Neural cell (in vitro differentiated cells): ENCODE data around the gene TMEM30B. TPM values are rescaled to one million over a fixed set of nuclear protein-coding genes. Genes with fewer than 3 reads are reported as not detected.
"Not testable (repeated sequence)": the region's sequence is repeated elsewhere in the genome, so short reads cannot be mapped to it uniquely, and the experiment has no call there.

Experiments
- H2AFZ ChIP-seq: fragments of 200-600, 300-800 bp; sonication (generic), shearing (Covaris generic); 2 replicates; pipeline ENCODE4 v1.6.0; 2014; ENCODE audit warnings: low read depth, mild to moderate bottlenecking, antibody characterized with exemption, low read length, moderate library complexity
- H3F3A ChIP-seq: fragments of 200-600 bp; shearing (Covaris generic); 2 replicates; pipeline ENCODE4 v1.6.1; 2016; ENCODE audit warnings: mild to moderate bottlenecking, moderate library complexity, mixed read lengths, antibody characterized with exemption, low read length; ENCODE audit not compliant: insufficient read depth, poor library complexity, severe bottlenecking
- H3K27ac ChIP-seq: fragments of 200-600, 300-800 bp; sonication (generic), shearing (Covaris generic); 2 replicates; pipeline ENCODE4 v1.5.1; 2014; ENCODE audit warnings: mild to moderate bottlenecking, low read length, moderate library complexity
- H3K27me3 ChIP-seq: fragments of 300-800, 200-600 bp; sonication (generic), shearing (Covaris generic); 2 replicates; pipeline ENCODE4 v1.6.0; 2014; ENCODE audit warnings: mild to moderate bottlenecking, low read depth, low read length, moderate library complexity; ENCODE audit not compliant: insufficient read depth
- H3K36me3 ChIP-seq: fragments of 300-800, 200-600 bp; sonication (generic), shearing (Covaris generic); 2 replicates; pipeline ENCODE4 v1.5.1; 2014; ENCODE audit warnings: mild to moderate bottlenecking, antibody characterized with exemption, low read length, moderate library complexity; ENCODE audit not compliant: insufficient read depth
- H3K4me2 ChIP-seq: fragments of 300-800, 200-600 bp; sonication (generic), shearing (Covaris generic); 2 replicates; pipeline ENCODE4 v1.6.0; 2014; ENCODE audit warnings: mild to moderate bottlenecking, low read length
- H3K4me3 ChIP-seq: fragments of 300-800, 200-600 bp; sonication (generic), shearing (Covaris generic); 2 replicates; pipeline ENCODE4 v1.5.1; 2014; ENCODE audit warnings: mild to moderate bottlenecking, low read length, moderate library complexity
- H3K79me2 ChIP-seq: fragments of 200-600 bp; shearing (Covaris generic); replicated peaks from 2 replicates; pipeline ENCODE4 v1.6.0; 2014; ENCODE audit warnings: mild to moderate bottlenecking, low read length, moderate library complexity; ENCODE audit not compliant: insufficient read depth
- H3K9ac ChIP-seq: fragments of 300-800, 200-600 bp; sonication (generic), shearing (Covaris generic); 2 replicates; pipeline ENCODE4 v1.6.1; 2016; ENCODE audit warnings: mild to moderate bottlenecking, low read length, mixed read lengths
- H3K9me2 ChIP-seq: fragments of 200-600 bp; shearing (Covaris generic); 2 replicates; pipeline ENCODE4 v1.6.1; 2016; ENCODE audit warnings: mild to moderate bottlenecking, low read length, mixed read lengths; ENCODE audit not compliant: insufficient read depth
- H3K9me3 ChIP-seq: fragments of 200-600, 300-800 bp; sonication (generic), shearing (Covaris generic); 2 replicates; pipeline ENCODE4 v1.6.1; 2016; ENCODE audit warnings: mild to moderate bottlenecking, mixed run types, low read length, moderate library complexity, mixed read lengths
- H4K20me1 ChIP-seq: fragments of 200-600 bp; shearing (Covaris generic); 2 replicates; pipeline ENCODE4 v1.6.1; 2016; ENCODE audit warnings: mild to moderate bottlenecking, mixed run types; ENCODE audit not compliant: insufficient read depth
- EP300 ChIP-seq: fragments of 450-650 bp; conservative IDR thresholded peaks from 2 replicates; pipeline ENCODE4 v1.6.1; 2014; ENCODE audit warnings: antibody characterized with exemption, mild to moderate bottlenecking, moderate library complexity; ENCODE audit not compliant: poor library complexity, severe bottlenecking
- EZH2 ChIP-seq: fragments of 200-600, 300-800 bp; shearing (Covaris generic), sonication (generic); IDR thresholded peaks from 2 replicates; pipeline ENCODE4 v1.6.1; 2014; ENCODE audit warnings: antibody characterized with exemption, low read length, borderline replicate concordance, mild to moderate bottlenecking; ENCODE audit not compliant: insufficient read depth, poor library complexity, severe bottlenecking
- MXI1 ChIP-seq: fragments of 450-650 bp; conservative IDR thresholded peaks from 2 replicates; pipeline ENCODE4 v1.6.1; 2014; ENCODE audit warnings: antibody characterized with exemption, mild to moderate bottlenecking; ENCODE audit not compliant: poor library complexity, severe bottlenecking
- POLR2AphosphoS5 ChIP-seq: IDR thresholded peaks from 2 replicates; pipeline ENCODE4 v1.6.1; 2012
- RAD21 ChIP-seq: fragments of 450-650 bp; conservative IDR thresholded peaks from 2 replicates; pipeline ENCODE4 v1.6.1; 2014; ENCODE audit warnings: antibody characterized with exemption, mild to moderate bottlenecking, moderate library complexity
- SMC3 ChIP-seq: fragments of 450-650 bp; conservative IDR thresholded peaks from 2 replicates; pipeline ENCODE4 v1.6.1; 2014; ENCODE audit warnings: antibody characterized with exemption, mild to moderate bottlenecking, moderate library complexity; ENCODE audit not compliant: poor library complexity
- TAF1 ChIP-seq: IDR thresholded peaks from 2 replicates; pipeline ENCODE4 v1.6.1; 2012; ENCODE audit warnings: low read depth
- polyA plus RNA-seq: library from polyadenylated mRNA; depleted of rRNA; stranded (reverse); fragments of >200 nt; gene quantifications from 2 replicates; pipeline ENCODE4 v1.2.3, GENCODE V29; 2014
- TF ChIP-seq, protein P1 (sequence below): IDR thresholded peaks from 2 replicates; pipeline ENCODE4 v1.6.1; 2012; ENCODE audit warnings: borderline replicate concordance
- TF ChIP-seq, protein P2 (sequence below): fragments of 450-650 bp; IDR thresholded peaks from 2 replicates; pipeline ENCODE4 v1.5.1; 2014; ENCODE audit warnings: antibody characterized with exemption, mild to moderate bottlenecking, moderate library complexity; ENCODE audit not compliant: poor library complexity, severe bottlenecking

The TMEM30B gene
- polyA plus RNA-seq, 1 donor from 2014 or later, result 0.28 TPM

DNA sequence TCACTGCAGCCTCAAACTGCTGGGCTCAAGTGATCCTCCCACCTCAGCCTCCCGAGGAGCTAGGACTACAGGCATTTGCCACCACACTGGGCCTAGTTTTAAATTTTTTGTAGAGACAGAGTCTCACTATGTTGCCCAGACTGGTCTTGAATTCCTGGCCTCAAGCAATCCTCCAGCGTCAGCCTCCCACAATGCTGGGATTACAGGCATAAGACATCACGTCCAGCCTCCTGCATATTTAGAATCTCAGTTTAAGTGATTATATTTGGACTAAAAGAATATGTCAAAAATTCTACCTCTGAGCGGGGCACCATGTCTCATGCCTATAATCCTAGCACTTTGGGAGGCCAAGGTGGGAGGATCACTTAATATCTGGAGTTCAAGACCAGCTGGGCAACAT is 27.6 kb upstream of the TMEM30B start:
- H3K9me2 ChIP-seq, H3K4me2 ChIP-seq, H3K36me3 ChIP-seq, H2AFZ ChIP-seq, H3K4me3 ChIP-seq, H3K79me2 ChIP-seq, H3K27ac ChIP-seq, H3K9me3 ChIP-seq, H3K27me3 ChIP-seq, H4K20me1 ChIP-seq, H3F3A ChIP-seq, H3K9ac ChIP-seq: not testable (repeated sequence)

DNA sequence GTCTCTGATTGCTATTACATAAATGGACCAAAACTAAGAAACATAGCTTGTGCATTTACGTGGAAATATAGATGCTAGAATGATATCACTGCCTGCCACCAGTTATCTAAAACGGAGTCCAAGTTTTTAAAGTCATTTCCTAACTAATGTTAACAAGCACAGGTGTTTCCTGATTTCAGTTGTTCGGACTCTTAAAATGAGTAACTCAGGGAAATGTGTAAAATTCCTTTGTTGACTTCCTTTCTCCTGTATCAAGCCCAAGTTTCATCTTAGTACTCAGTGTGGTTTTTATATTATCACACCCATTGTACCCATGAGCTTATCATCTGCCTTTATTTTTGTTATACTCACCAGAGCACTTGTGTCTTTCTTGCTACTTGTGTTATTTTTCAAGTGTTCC is 27.1 kb upstream of the TMEM30B start:
- Histone ChIP-seq H3K36me3 (no peaks in the 10 kb centered on the region), H2AFZ (no peak overlapping the region), H3K9ac (no peak overlapping the region), H3K27me3 (no peaks in the 10 kb centered on the region), H3K79me2 (no peaks in the 10 kb centered on the region), H3K4me2 (no peak overlapping the region), H3K9me2 (no peaks in the 10 kb centered on the region), H3K27ac (no peak overlapping the region), H3F3A (no peaks in the 10 kb centered on the region), H3K9me3 (peaks cover 5% of the 10 kb centered on the region), H3K4me3 (no peak overlapping the region), H4K20me1 (no peaks in the 10 kb centered on the region)
- TF ChIP-seq POLR2AphosphoS5, result no peak
- TF ChIP-seq SMC3, result no peak
- no peak for TF ChIP-seq RAD21
- TF ChIP-seq EZH2, result no peak
- TF ChIP-seq, protein P1, sequence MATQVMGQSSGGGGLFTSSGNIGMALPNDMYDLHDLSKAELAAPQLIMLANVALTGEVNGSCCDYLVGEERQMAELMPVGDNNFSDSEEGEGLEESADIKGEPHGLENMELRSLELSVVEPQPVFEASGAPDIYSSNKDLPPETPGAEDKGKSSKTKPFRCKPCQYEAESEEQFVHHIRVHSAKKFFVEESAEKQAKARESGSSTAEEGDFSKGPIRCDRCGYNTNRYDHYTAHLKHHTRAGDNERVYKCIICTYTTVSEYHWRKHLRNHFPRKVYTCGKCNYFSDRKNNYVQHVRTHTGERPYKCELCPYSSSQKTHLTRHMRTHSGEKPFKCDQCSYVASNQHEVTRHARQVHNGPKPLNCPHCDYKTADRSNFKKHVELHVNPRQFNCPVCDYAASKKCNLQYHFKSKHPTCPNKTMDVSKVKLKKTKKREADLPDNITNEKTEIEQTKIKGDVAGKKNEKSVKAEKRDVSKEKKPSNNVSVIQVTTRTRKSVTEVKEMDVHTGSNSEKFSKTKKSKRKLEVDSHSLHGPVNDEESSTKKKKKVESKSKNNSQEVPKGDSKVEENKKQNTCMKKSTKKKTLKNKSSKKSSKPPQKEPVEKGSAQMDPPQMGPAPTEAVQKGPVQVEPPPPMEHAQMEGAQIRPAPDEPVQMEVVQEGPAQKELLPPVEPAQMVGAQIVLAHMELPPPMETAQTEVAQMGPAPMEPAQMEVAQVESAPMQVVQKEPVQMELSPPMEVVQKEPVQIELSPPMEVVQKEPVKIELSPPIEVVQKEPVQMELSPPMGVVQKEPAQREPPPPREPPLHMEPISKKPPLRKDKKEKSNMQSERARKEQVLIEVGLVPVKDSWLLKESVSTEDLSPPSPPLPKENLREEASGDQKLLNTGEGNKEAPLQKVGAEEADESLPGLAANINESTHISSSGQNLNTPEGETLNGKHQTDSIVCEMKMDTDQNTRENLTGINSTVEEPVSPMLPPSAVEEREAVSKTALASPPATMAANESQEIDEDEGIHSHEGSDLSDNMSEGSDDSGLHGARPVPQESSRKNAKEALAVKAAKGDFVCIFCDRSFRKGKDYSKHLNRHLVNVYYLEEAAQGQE, result no peak
- TF ChIP-seq, protein P2, sequence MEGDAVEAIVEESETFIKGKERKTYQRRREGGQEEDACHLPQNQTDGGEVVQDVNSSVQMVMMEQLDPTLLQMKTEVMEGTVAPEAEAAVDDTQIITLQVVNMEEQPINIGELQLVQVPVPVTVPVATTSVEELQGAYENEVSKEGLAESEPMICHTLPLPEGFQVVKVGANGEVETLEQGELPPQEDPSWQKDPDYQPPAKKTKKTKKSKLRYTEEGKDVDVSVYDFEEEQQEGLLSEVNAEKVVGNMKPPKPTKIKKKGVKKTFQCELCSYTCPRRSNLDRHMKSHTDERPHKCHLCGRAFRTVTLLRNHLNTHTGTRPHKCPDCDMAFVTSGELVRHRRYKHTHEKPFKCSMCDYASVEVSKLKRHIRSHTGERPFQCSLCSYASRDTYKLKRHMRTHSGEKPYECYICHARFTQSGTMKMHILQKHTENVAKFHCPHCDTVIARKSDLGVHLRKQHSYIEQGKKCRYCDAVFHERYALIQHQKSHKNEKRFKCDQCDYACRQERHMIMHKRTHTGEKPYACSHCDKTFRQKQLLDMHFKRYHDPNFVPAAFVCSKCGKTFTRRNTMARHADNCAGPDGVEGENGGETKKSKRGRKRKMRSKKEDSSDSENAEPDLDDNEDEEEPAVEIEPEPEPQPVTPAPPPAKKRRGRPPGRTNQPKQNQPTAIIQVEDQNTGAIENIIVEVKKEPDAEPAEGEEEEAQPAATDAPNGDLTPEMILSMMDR, result no peak

DNA sequence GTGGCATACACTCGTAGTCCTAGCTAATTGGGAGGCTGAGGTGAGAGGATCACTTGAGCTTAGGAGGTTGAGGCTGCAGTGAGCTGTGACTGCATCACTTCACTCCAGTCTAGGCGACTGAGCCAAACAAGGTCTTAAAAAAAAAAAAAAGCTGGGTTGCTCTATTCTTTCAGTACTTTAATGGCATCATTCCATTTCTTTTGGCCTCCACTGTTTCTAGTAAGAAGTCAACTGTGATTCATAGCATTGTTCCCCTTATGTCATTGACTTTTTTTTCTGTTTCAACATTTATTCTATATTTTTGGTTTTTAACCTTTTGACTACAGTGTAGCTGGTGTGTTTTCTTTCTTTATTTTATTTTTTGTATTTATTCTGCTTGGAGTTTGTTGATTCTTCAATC is 23.6 kb upstream of the TMEM30B start:
- H3K9ac ChIP-seq, result no peak overlapping the region
- no peaks in the 10 kb centered on the region for H4K20me1 ChIP-seq
- no peaks in the 10 kb centered on the region for H3K9me3 ChIP-seq
- H2AFZ ChIP-seq, result no peak overlapping the region
- H3K4me3 ChIP-seq, result no peak overlapping the region
- no peaks in the 10 kb centered on the region for H3K79me2 ChIP-seq
- H3F3A ChIP-seq, result no peaks in the 10 kb centered on the region
- H3K27ac ChIP-seq, result no peak overlapping the region
- H3K27me3 ChIP-seq, result no peaks in the 10 kb centered on the region
- H3K36me3 ChIP-seq, result no peaks in the 10 kb centered on the region
- H3K4me2 ChIP-seq, result no peak overlapping the region
- TF ChIP-seq RAD21 (no peak), EZH2 (no peak), TAF1 (no peak), POLR2AphosphoS5 (no peak), SMC3 (no peak), EP300 (no peak), MXI1 (no peak)
- TF ChIP-seq, protein P2, result no peak
- TF ChIP-seq, protein P1, result no peak
- no peaks in the 10 kb centered on the region for H3K9me2 ChIP-seq
